Kidney (tissue), 14 donors: ENCODE results near the gene PLD6. TPM values are rescaled to one million over a fixed set of nuclear protein-coding genes. Genes with fewer than 3 reads are reported as not detected.

ENCODE experiments used
- DNase-seq, 5 donors: peaks; one replicate each; pipeline ENCODE4 v3.0.0-alpha.2; 2013 to 2020
- FAIRE-seq: peaks from 2 replicates; lab custom pipeline; 2012; peaks lifted over from hg19 to GRCh38; lab: Jason Lieb, UNC
- H3K27ac ChIP-seq, 2 donors: one replicate each; pipeline ENCODE4 v1.7.0; 2013; ENCODE audit warnings: low read depth in 2 of 2, low read length in 2 of 2, inconsistent platforms in 1 of 2
- H3K27me3 ChIP-seq: one replicate; pipeline ENCODE4 v1.7.1; 2013; ENCODE audit warnings: low read length, inconsistent platforms; ENCODE audit not compliant: control insufficient read depth, insufficient read depth
- H3K36me3 ChIP-seq, 3 donors: one replicate each; pipeline versions ENCODE4 v1.7.0 to v1.7.1; 2013; ENCODE audit warnings: low read length in 3 of 3, control low read depth in 1 of 3, inconsistent platforms in 1 of 3; ENCODE audit not compliant: insufficient read depth in 3 of 3, control insufficient read depth in 2 of 3
- H3K4me1 ChIP-seq, 3 donors: one replicate each; pipeline versions ENCODE4 v1.7.0 to v1.7.1; 2013; ENCODE audit warnings: low read length in 3 of 3, inconsistent platforms in 1 of 3, low read depth in 1 of 3; ENCODE audit not compliant: control insufficient read depth in 2 of 3, insufficient read depth in 2 of 3
- H3K4me3 ChIP-seq, 3 donors: one replicate each; pipeline versions ENCODE4 v1.7.0 to v1.8.1; 2013; ENCODE audit warnings: low read length in 3 of 3, control low read depth in 1 of 3, inconsistent platforms in 1 of 3
- H3K9ac ChIP-seq, 3 donors: one replicate each; pipeline versions ENCODE4 v1.7.0 to v1.7.1; 2013; ENCODE audit warnings: low read length in 3 of 3, control low read depth in 1 of 3, inconsistent platforms in 1 of 3
- H3K9me3 ChIP-seq, 3 donors: one replicate each; pipeline versions ENCODE4 v1.7.0 to v1.7.1; 2013; ENCODE audit warnings: low read length in 3 of 3, control low read depth in 1 of 3, inconsistent platforms in 1 of 3; ENCODE audit not compliant: control insufficient read depth in 2 of 3, insufficient read depth in 1 of 3
- intact Hi-C: fragments of 100-400 bp; cut with DNase I; formaldehyde crosslinking; loops from one replicate; pipeline ENCODE4 v1.11.1; 2022
- polyA plus RNA-seq: library from polyadenylated mRNA; stranded (reverse); fragments of 350-450 nt; fragmentation: Illumina TruSeq; extraction: RNeasy Lipid Tissue Mini Kit (QIAGEN cat#74804); gene quantifications from one replicate; pipeline ENCODE4 v1.2.3, GENCODE V29; 2014; ENCODE audit warnings: low read depth, low replicate concordance; ENCODE audit not compliant: insufficient read depth
- total RNA-seq: library from RNA; stranded (reverse); fragmentation: NEBNext Ultra II Directional; extraction: Animal tissue kit (Norgen Biotek cat#: 25700); gene quantifications from one replicate; pipeline ENCODE4 v1.2.1, GENCODE V29; 2021
- TF ChIP-seq, protein P1 (sequence below): IDR thresholded peaks from 3 replicates; pipeline ENCODE4 v1.5.1; 2012; ENCODE audit warnings: mild to moderate bottlenecking, moderate library complexity, borderline replicate concordance; ENCODE audit not compliant: insufficient read depth; ENCODE audit errors: extremely low read depth
- donor health status: control.
- donor health status: control.
- donor health status: control.
- donor health status: control.
- donor health status: control.
- donor health status: DM: yes; HTN: yes; CAD: no.
- donor health status: Normal renal cell carcinoma (clear cell type).

Gene PLD6
- total and polyA plus RNA-seq, 2 donors from 2014 or later, result 2.9 to 3.7 TPM

DNA sequence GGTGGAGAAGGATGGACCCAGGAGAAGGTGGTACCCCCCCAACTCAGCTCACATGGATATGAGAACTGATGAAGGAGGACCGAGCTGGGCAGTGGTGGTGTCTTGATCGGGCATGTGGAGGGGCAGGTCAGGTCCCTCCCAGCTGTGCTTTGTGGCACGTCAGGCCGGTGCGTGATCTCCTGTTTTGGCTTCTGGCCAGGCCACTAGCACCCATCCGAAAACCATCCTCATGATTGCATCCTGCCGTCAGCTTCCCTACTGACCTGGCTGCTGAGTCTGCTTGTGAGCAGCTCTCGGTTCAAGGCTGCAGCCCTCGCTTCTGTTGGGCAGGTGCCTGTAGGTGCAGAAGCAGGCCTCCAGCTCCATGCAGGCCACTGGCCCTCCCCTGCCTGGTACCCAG lies 53.1 kb downstream of the PLD6 start:
- intact Hi-C loops, result no loop called here
- peaks cover 2 to 52% (median 33%) of the 10 kb centered on the region in 3 donors for H3K36me3 ChIP-seq
- no peak overlapping the region for H3K4me3 ChIP-seq
- TF ChIP-seq, protein P1, sequence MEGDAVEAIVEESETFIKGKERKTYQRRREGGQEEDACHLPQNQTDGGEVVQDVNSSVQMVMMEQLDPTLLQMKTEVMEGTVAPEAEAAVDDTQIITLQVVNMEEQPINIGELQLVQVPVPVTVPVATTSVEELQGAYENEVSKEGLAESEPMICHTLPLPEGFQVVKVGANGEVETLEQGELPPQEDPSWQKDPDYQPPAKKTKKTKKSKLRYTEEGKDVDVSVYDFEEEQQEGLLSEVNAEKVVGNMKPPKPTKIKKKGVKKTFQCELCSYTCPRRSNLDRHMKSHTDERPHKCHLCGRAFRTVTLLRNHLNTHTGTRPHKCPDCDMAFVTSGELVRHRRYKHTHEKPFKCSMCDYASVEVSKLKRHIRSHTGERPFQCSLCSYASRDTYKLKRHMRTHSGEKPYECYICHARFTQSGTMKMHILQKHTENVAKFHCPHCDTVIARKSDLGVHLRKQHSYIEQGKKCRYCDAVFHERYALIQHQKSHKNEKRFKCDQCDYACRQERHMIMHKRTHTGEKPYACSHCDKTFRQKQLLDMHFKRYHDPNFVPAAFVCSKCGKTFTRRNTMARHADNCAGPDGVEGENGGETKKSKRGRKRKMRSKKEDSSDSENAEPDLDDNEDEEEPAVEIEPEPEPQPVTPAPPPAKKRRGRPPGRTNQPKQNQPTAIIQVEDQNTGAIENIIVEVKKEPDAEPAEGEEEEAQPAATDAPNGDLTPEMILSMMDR, result no peak
- H3K9me3 ChIP-seq, result no peaks in the 10 kb centered on the region
- H3K27me3 ChIP-seq, result no peaks in the 10 kb centered on the region
- no peak for FAIRE-seq
- no peak overlapping the region for H3K27ac ChIP-seq
- DNase-seq, result no peak
- peaks cover 0 to 5% (median 0%) of the 10 kb centered on the region in 3 donors for H3K4me1 ChIP-seq
- H3K9ac ChIP-seq, result no peak overlapping the region

DNA sequence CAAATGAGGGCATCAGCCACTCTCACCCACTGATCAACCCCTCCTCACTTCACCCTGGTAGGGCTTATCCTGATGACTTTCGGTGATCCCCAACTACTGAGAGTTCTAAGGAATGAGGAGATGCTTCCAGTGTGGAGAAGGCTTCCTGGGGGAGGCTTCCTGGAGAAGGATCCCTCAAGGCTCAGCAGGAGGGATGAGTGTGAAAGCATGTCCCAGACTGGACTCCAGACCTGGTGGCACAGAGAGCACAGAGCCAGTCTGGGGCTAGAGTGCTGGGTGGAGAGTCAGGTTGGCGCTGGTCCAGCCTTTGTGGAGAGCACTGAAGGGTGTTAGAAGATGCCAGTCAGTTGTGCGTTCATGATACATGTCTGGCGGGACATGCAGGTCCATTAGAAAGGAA lies 53.7 kb downstream of the PLD6 start:
- FAIRE-seq, result no peak
- no peaks in the 10 kb centered on the region for H3K27me3 ChIP-seq
- intact Hi-C loops, result no loop called here
- no peak for DNase-seq
- TF ChIP-seq, protein P1, result no peak
- H3K4me3 ChIP-seq, result no peak overlapping the region
- H3K36me3 ChIP-seq, result peaks cover 2 to 55% (median 34%) of the 10 kb centered on the region in 3 donors
- no peak overlapping the region for H3K9ac ChIP-seq
- peaks cover 0 to 5% (median 0%) of the 10 kb centered on the region in 3 donors for H3K4me1 ChIP-seq
- no peaks in the 10 kb centered on the region for H3K9me3 ChIP-seq
- H3K27ac ChIP-seq, result no peak overlapping the region

DNA sequence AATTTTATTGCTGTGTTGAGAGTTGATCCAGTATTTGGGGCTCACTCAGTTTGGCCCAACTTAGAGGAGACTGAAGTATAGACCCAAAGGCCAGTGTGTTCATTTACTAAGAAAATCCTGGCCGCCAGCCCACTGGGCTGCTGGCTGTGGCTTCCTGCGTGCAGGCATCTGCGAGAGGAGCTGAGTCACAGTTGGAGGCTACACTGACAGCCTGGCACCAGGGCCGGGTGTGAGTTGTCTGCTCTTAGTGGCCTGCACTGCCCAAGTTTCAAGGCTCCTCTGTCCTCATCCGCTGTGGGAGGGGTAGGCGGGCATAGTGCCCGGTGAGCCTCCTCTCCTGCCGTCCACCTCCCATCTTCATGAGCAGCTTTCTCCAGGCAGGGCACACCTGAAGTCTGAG lies 54.2 kb downstream of the PLD6 start:
- H3K4me3 ChIP-seq, result no peak overlapping the region
- no peak overlapping the region for H3K9ac ChIP-seq
- no peak overlapping the region for H3K27ac ChIP-seq
- peaks cover 0 to 54% (median 31%) of the 10 kb centered on the region in 3 donors for H3K36me3 ChIP-seq
- intact Hi-C loops, result no loop called here
- FAIRE-seq (no peak), DNase-seq (peak in 1 of 5 donors; percentile 91)
- H3K27me3 ChIP-seq, result no peaks in the 10 kb centered on the region
- H3K4me1 ChIP-seq, result peaks cover 0 to 5% (median 0%) of the 10 kb centered on the region in 3 donors
- no peaks in the 10 kb centered on the region for H3K9me3 ChIP-seq
- TF ChIP-seq, protein P1, result no peak

DNA sequence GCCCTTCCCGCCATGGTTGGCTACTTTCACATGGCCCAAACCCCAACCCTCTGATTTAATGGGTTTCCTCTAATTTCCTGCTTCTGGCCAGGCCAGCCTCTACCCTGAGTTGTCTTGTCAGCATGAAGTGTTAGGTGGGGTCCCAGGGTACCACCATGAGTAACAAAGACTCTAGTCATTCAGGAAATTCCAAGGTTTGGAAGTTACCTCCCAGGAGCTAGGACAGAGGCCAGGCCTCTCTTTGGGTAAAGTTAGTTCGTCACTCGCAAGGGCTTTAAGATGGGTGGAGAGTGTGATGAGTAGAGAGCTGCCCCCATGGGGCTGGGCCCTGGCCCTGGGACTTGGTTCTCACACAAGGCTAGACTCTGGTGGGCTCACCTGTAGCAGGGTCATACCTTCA lies 54.6 kb downstream of the PLD6 start:
- Histone ChIP-seq H3K4me3 (no peak overlapping the region), H3K36me3 (peaks cover 0 to 54% (median 31%) of the 10 kb centered on the region in 3 donors), H3K27me3 (no peaks in the 10 kb centered on the region), H3K27ac (no peak overlapping the region), H3K9me3 (no peaks in the 10 kb centered on the region), H3K4me1 (peaks cover 0 to 5% (median 0%) of the 10 kb centered on the region in 3 donors), H3K9ac (no peak overlapping the region)
- FAIRE-seq, result no peak
- no peak for DNase-seq
- TF ChIP-seq, protein P1, result no peak
- intact Hi-C loops, result no loop called here
